Hepatic stellate cell (primary cell): ENCODE results near the gene ILDR2.
A peak's percentile ranks its signal among the peaks of the same experiment; 100 is the strongest.

ENCODE experiments used
- DNase-seq: peaks from one replicate; pipeline ENCODE4 v3.0.0; 2011; ENCODE audit warnings: low spot score

ILDR2 gene

DNA sequence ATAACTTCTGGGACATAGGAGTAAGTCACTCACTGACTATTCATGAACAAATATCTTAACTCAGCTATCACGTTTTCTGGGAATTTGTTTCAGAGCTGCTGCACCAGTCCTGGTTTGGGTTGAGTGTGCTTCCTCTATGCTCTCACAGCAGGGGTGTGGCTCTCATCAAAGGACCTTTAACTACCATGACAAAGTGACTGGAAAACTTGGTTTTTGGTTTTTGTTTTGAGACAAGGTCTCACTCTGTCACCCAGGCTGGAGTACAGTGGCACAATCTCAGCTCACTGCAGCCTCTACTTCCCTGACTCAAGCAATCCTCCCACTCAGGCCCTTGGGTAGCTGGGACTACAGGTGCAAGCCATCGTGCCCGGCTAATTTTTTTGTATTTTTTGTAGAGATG is 4.1 kb downstream of the ILDR2 start:
- DNase-seq: no peak

DNA sequence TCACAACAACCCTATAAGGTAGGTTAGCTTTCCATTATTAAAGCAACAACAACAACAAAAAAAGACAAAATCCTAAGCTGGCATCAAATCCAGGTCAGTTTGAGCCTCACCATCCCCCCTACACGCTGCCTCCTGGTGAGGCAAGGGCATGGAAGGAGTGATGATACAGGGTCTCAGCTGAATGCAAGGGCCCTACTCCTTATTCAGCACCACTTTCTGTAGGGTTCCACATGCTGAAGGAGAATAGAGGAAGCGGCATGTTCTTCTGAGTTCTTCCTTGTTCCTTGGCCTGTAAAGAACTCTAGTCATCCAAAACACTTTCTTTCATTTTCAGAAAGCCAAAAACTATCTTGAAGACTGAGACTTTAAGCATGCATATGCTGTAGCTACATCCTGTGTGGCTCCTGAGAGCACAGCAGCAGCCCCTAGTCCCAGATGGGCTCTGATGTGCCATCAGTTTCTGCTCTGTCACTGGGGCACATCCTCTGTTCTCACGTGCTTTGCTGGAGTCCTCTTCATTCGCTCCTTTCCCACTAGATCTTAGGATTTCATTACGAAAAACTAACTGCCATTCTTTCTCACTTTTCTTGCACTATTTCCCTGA is 6.2 kb downstream of the ILDR2 start:
- DNase-seq: no peak

DNA sequence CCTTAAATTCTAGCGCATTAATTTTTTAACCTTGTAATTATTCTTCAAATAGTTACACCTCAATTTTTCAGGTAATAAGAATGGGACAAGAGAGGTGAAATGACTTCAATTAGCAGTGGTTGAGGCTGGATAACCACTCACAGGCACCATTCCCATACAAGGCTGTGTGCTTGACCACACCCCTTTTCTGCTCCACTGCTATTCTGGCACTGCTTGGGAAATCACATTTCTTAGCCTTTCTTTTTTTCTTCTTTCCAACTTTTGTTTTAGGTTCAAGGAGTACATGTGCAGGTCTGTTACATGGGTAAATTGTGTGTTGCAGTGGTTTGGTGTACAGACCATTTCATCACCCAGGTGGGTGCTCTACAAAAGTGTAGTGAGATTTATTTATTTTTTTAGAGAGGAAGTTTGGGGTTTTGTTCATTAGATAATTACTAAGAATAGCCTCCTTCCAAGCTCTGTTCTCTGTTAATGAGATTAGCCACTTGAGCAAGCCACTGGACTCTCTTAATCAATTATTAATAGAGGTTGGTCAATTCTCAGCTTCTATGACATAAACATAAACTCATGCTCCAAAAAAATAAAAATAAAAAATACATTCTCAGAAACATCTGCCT is 14.4 kb downstream of the ILDR2 start:
- DNase-seq: no peak

DNA sequence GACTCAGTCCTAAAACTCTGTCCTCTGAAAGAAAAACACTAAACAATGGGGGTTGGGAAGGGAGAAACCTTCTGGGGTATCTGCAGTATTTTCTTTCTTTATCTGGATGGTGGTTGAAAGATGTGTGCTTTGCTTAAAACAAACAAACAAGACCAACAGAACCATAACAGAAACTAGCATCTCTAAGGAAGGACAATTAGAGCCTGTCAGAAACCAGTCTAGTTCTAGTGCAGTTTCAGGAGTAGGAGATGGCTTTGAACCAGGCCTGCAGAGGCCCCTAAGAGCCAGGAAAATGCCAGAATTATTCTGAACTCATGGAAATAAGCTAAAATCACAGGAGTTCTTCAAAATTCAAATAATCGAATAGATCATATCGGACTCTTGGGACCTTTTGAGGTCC is 18.5 kb downstream of the ILDR2 start:
- no peak for DNase-seq

DNA sequence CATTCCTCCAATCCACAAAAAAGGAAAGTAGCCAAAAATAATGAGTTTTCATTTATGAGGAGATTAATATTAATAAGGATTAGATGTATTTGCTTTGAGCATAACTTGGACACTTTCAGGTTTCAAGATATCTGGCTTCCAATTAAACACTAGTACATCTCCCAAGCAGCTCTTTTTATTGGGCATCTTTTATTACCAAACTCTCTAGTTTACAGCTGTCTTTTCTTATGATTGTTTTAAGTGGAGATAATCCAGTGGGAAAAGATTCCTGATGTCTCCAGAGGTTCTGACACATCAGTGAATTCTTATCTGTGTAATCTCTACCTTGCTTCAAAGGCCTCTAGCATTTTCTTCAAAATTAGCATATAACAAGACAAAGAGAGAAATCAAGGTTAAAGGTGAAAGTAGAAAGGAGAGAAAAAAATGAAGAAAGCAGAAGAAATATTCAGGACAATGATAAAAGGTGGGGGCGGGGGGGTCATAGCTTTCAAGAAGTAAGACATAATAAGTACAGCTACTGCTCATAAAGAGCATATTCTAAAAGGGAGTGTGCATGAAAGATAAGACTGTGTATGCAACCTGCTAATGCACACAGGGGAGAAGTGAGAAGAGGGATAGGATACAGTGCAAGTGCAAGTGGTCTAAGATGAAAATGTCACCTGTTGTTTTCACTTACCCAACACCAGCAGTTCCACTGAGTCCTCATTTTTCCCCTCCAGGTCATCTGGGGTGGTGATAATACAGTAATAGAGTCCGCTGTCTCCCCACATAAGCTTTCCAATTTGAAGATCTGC is 19.1 kb downstream of the ILDR2 start:
- no peak for DNase-seq

DNA sequence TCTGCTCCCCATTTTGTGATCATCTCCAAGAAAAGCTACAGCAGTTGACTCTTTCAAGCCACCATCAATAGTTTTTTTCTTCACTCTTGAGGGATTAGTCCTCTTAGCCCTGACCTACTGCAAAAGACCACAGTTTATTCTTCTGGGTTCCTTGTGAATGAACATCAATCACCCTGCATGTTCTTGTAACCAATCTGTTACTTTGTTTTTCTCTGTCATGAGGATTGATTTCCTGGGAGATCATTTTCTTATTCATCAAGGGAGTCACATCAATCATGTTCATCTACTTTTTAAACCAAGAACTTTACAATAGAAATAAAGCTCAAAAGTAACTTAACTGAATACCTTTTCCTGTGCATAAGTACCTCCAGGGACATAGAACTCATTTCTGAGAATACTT is 21.8 kb downstream of the ILDR2 start:
- DNase-seq: no peak

DNA sequence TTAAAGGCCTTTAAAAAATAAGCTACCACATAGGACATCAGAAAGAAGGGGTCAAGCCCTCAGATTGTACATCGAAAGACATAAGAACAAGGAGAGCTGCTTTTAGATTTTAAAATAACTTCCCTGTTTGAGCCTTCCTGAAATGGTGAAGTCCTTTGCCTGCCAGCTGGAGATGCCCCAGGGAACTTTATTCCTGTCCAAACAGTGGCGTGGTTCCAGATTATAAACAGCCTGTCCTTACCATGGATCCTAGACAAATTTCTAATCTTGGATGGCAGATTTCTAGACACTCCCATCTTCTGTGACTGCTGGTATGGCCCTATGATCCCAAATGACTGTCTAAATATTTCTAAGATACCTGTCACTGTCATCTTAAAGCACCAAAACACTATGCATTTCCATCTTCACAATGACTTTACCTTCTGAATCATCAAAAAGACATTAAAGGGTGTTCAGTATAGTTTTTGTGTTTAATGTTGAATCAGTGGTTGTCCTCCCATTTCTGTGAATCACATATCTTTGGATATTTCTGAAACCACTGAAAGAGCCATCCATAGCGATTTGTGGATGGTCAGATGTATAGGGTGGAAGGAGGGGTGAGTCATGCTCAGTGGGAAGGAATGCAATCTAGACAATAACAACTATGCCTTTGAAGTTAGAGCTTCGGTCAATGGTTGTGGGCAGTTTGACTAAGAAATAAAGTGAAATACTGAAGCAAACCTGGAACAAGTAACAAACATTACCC is 23.2 kb downstream of the ILDR2 start:
- DNase-seq: peak; percentile 28

DNA sequence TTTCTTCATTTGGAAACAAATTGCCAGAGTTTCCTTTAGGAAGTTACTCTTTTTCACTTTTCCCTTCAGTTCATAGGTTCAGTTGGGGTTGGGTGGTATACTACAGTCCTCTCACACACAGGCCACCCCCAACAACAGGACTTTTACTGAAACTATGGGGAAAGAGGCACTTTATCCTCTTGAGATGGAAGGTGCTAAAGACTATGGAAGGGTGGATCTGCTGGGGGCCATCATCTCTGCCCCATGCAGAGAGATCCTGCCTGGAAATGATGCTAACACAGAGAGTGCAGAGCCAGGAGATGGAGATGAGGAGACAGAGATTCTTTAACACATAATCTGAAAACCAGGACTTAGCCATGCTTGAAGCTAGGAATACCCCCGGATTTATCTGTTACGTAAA is 24.3 kb downstream of the ILDR2 start:
- DNase-seq: no peak

DNA sequence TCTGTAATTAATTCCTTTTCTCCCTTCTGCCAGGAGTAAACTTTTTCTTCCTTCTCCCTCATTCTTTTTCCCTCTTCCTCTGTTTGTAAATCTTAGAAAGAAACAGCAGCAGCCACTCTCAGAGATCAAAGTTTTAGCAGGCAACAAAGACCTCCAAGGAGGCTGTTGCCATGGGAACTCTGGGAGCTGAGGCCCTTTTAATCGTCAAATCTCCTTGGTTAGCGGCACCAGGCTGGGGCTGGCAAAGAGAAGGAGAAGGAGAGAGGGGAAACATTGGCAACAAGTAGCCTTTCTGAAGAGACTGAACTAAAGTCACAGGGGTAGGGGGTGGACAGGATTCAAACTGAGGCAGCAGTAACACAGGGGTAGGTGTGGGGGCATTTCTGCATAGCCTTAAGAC is 25.2 kb downstream of the ILDR2 start:
- DNase-seq: no peak

DNA sequence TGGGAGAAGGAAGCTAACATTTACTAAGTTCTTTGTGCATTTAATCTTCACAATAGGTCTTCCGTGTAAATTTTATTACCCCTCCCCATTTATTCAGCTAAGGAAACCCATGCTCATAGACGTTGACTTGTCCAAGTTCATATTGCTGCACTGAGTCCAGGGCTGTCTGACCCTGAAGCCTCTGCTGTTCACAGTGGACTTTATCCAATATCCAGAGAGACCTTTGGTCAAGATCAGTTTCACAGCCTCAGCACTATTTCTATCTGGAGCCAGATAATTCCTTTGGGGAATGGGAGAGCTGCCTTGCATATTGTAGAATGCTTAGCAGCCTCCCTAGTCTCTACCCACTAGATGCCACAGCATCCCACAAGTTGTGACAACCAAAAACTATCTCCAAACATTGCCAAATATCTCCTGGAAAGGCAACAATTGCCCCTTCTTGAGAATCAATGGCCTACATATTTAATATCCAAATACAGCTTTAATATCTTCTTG is 26.4 kb downstream of the ILDR2 start:
- no peak for DNase-seq

DNA sequence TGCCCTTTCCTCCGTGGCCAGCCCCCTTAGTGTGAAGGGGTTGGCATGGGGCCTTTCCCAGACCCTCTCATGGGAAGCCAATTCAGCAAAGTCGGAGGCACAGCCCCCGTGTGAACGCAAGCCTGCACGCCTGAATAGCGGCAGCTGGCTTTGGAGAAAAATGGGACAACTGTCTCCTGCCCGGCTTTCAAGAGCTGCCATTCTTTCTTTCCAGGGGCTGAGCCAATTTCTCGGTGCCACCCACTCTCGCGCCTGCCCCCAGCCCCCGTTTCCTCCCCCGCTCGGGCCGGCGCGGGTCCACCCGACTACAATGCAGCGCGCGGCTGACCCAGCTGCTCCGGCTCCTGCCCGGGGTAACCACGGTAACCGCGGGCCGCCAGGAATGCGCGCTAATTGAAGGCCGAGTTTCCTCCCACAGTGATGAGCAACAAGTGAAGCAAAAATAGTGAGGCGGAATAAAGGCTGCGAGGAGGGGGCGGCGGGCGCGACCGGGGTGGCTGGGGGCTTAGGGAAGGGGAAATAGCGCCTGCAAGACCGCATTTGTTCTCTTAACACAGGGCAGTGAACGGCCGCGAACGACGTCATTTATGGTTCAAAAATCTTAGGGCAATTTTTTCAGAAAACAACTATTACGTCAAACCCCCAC is 27.8 kb downstream of the ILDR2 start:
- peak; percentile 85 for DNase-seq

DNA sequence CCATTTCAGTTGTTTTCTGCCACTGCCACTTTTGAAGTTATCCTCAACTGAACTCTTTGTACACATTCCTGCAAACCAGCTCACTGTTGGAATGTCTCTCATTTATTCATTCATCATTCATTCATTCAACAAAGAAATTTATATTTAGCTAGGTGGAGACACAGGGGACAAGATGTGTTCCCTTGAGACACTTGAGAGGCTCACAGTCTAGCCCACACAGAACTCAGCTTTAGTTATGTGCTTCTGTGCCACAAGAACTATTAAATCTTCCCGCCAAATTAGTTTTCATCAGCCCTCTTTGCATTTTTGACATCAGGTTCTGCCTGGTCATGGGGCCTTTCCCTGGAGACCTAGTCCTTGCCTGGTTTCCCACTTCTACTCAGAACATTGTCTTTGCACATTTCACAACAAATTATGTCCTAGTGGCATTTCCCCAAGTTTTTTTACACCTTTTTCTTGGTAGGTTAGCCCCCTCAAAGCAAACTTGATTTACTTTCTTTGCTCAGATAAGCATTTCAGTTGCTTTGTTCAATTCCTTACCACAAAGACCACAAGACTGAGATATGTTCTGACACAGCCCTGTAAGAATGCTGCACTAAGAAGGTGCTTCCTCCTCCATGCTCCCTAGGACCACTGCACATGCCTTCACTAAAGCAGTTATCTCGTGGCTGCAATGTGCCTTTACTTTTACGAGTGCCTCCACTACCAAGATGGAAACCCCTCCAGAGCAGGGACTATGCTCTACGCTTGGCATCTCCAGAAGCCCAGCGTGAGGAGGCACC is 31.0 kb downstream of the ILDR2 start:
- DNase-seq: peak; percentile 60

DNA sequence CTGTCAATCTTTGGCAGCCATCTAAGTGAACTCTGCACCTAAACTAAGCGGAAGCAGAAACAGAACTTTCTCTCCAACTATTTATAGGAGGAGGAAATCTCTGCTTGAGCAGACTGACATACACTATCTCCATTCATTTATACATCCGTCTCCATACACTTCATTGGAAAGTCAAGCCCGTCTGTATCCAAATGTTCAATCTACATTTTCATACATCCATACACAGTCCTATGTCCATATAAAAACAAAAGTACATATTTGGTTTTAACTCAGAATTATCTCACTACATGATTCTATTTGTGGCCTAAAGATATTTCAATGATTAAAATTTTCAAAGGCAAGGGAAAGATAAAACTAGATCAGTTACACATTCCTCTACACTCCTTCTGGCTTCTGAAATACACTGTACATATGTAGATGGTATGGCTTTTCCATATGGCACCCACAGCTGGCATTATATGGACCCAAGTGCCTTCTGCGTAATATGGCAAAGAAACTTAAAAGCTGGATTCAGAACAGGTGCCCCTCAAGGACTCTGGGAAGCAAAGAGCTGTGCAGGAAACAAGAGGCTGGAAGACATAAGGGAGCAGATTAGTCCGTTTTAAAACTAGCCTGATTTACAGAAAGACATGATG is 35.5 kb downstream of the ILDR2 start:
- DNase-seq: no peak

DNA sequence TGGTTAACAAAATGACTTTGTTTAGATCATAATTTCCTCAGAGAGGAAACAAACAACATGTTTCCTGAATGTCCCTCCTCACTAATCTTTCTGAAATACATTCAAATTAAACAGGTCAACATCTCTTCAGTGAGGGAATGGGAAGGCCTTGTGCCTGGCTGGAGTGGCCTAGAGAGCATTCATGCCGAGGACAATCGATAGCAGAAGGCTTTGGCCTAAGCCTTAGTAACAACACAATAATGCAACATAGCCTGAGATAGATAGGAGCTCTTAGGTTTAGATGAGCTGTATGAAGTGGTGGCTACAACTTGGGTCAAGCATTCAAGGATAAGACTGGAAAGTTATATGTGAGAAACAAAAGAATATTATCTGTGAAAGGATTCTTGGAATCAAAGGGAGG is 37.4 kb downstream of the ILDR2 start:
- DNase-seq: no peak

DNA sequence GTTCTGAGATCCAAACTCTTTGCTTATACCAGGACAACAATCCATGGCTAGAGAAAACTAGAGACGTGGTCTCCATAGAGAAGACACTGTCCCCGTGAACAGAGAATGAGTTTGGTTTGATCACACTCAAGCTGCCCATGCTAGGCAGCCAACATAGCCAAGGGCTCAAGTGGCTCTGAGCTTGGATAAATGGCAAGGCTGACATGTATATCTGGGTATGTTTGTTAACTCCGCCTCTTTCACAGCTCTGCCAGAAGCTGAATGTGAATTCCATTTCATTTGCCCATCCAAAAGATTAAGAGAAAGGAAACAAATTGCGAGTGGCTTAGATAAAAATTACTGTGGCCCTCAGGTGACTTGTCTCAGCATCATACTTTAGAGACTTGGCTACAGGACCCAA is 38.0 kb downstream of the ILDR2 start:
- no peak for DNase-seq

DNA sequence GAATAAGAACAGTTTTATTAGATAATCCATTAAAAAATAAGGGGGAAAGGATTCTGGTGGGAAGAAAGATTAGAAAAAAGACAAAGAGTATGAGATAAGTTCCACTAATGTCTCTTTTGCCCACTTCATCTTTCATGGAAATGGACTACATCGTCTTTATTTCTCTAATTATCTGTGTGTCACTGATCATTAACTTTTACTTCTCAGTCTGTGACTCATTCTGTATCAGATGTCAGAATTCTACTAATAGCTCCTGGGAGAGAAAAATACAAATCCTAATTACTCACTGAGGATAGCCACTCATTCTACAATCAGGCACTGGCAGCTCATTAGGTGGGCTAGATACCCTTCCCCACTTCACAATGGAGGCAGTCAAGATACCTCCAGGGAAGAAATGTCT is 41.7 kb downstream of the ILDR2 start:
- no peak for DNase-seq

DNA sequence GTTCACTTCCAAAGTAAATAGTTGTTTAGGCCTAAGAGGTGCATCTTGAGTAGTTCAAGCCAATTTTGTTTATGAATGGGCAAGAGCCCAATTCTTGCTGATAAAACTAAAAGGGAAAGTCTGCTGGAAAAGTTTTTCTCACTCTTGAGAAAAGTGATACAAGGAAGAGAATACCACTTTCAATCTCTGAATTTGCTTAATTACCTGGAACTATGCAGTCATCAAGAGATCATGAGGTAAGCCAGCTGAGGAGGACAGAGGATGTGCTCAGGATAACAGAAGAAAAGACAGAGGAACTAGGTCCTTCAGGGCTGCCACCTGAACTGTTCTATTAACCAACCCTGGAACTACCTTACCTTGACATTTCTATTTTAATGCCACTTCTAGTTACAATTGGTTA is 42.2 kb downstream of the ILDR2 start:
- DNase-seq: no peak

DNA sequence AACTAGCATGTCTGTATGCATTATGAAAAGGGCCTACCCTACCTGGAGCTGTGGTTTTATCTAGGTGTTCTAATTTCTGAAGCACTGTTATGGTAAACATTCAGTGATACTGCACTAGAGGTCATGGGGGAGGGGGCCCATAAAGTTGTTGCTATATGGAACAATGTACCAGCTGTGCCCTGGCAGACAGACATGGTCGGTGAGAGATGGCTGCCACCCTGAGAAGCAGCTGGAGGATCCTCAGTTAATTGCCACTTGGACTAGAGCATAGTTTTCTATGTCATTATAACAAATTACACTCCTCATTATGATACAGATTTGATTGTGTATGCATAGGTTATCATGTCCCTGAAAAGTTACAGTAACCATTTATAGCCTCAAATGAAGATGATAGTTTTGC is 45.4 kb downstream of the ILDR2 start:
- DNase-seq: no peak

DNA sequence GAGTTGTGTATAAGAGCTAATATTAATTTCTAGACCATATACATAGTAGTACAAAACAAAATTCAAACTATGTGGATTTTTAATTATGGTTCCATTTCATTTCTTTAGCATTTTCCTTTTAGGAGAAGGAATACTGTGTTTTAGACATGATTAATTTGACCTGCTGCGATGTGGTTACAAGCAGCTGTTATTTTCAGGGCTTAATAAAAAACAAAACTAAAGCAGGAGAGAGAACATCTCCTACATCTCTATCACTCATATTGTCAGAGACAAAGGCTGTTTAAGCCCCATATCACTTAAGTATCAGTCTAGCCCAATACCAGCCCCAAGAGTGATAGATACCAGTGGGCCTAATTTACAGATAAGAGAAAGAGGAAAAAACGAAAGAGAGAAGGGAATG is 47.6 kb downstream of the ILDR2 start:
- no peak for DNase-seq

DNA sequence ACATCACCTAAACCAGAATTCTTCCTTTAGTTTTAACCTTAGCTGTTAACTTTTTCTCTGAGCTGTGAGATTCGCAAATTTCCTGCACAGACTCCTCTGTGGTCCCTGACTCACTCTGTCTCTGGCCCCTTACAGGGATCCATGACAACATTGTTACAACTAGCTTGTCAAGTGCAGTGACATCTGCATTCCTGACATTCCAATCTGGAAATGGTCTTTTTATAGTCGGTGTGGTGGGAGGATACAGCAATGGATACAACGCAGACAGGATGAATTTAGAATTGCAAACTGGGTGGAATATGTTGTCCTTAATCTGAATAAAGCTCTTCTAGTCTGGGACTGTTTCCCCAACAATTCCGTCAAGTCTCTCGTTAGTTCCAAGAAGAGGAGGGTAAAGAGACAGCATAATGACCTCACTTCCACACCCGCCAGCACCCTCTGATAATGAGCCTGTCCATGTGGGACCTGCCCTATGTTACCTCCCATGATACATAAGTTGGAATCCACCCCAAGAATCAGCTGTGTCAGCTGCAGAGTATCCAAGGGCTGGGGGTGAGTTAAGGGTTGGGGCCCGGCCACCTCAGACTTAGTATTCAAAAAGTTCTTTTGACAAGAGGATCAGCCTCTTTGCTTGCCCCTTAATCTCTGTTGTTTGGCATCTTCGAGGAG is 49.4 kb downstream of the ILDR2 start:
- peak; percentile 87 for DNase-seq
